Activated CD8-positive, alpha-beta T cell treated with anti-CD3 and anti-CD28 coated beads, Interleukin-2, amount 10 ng/mL, durations not matched to agents 7 days and 5 days (primary cell): Measurements from ENCODE around the gene RAD51B. TPM values are rescaled to one million over a fixed set of nuclear protein-coding genes. Genes with fewer than 3 reads are reported as not detected.

Source experiments
- ATAC-seq: fragments of 150-1000 bp; cut with Tn5 transposase; one replicate; pipeline ENCODE4 v1.10.0; 2021; ENCODE audit warnings: moderate library complexity
- CTCF ChIA-PET: fragments of 350-600 bp; sonication (Branson Sonifier 250); formaldehyde crosslinking; loops from one replicate; lab custom pipeline; 2021; ENCODE audit warnings: antibody characterized with exemption; lab: Charles Lee
- POLR2A ChIA-PET: fragments of 350-600 bp; sonication (Branson Sonifier 250); formaldehyde crosslinking; loops from one replicate; lab custom pipeline; 2021; ENCODE audit warnings: antibody characterized with exemption; lab: Charles Lee
- DNase-seq: peaks from one replicate; pipeline ENCODE4 v3.0.0-alpha.2; 2020
- H3K27ac Mint-ChIP-seq: one replicate; pipeline ENCODE4 v1.8.0; 2021; ENCODE audit warnings: mild to moderate bottlenecking, mixed read lengths
- H3K27me3 Mint-ChIP-seq: one replicate; pipeline ENCODE4 v1.8.0; 2021; ENCODE audit warnings: low read depth, mixed read lengths
- H3K36me3 Mint-ChIP-seq: one replicate; pipeline ENCODE4 v1.8.0; 2021; ENCODE audit warnings: low read depth, mixed read lengths
- H3K4me1 Mint-ChIP-seq: one replicate; pipeline ENCODE4 v1.8.0; 2021; ENCODE audit warnings: low read depth, mixed read lengths
- H3K4me3 Mint-ChIP-seq: one replicate; pipeline ENCODE4 v1.8.0; 2021; ENCODE audit warnings: mild to moderate bottlenecking, mixed read lengths
- H3K9me3 Mint-ChIP-seq: one replicate; pipeline ENCODE4 v1.8.0; 2022; ENCODE audit warnings: mixed read lengths; ENCODE audit not compliant: insufficient read depth
- total RNA-seq, 2 experiments: library from RNA; stranded (reverse); gene quantifications; one replicate each; pipeline ENCODE4 v1.2.3, GENCODE V29; 2021

The RAD51B gene
- total RNA-seq, 2 experiments from 2014 or later: 34.1 to 38.8 TPM

DNA sequence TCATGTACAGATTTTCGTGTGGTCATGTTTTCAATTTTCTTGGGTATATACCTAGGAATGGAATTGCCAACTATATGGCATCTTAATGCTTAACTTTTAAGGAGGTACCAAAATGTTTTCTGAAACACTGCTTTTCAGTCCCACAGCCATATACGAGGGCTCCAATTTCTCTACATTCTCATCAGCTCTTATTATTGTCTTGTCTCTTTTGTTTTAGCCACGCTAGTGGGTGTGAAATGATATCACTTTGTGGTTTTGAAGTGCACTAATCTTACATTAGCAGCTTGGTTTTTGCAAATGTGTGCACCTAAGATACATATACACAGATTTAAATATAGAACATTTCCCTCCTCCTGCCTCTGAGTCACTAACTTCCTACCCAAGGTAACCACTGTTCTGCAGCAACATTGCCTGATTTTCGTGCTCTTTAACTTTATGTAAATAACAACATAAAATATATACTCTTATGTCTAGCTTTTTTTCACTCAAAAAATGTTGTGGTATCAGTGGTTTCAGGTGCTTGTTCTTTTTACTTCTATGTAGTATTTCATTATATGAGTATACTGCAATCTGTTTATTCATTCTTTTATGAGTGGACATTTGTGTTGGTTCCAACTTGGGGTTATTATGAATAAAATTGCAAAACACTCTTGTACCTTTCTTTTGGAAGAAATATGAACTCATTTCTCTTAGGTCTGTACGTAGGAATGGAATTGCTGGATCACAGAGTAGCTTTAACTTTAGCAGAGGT lies 900.2 kb downstream of the RAD51B start:
- peaks cover 8% of the 10 kb centered on the region for H3K27me3 Mint-ChIP-seq
- peak; percentile 36 for DNase-seq
- peaks cover 7% of the 10 kb centered on the region for H3K36me3 Mint-ChIP-seq
- H3K27ac Mint-ChIP-seq: peak overlapping the region; percentile 47
- POLR2A ChIA-PET: interaction anchor here (0.5 to 1.4 kb wide), 5 partner anchors 8 to 96 kb away, joined by 3 to 4 read pairs (median 3); no protein-coding TSS in a partner anchor
- peaks cover 3% of the 10 kb centered on the region for H3K9me3 Mint-ChIP-seq
- no peak overlapping the region for H3K4me3 Mint-ChIP-seq
- H3K4me1 Mint-ChIP-seq: peaks cover 32% of the 10 kb centered on the region
- CTCF ChIA-PET: interaction anchor here (0.6 to 3.9 kb wide), 11 partner anchors 9 to 97 kb away, joined by 3 to 25 read pairs (median 5); no protein-coding TSS in a partner anchor
- ATAC-seq: peak; percentile 84

DNA sequence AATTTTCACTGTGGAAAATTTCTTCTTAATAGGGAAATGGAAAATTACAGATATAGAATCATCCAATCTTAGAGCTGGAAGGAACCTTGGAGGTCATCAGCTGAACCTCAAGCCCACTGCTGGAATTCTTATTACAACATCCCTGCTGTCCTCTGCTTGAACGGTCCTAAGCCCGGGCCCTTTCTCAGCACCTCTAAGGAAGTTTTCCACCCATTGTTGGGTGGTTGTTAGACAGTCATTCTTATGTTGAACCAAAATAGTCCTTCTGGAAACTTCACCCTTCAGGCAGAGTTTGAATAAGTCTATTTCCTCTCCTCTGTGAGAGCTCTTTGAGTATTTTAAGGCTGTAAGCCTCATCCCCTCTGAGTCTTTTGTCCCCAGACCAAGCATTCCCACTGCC lies 902.6 kb downstream of the RAD51B start:
- ChIA-PET POLR2A (no interaction called here), CTCF (no interaction called here)
- peaks cover 7% of the 10 kb centered on the region for H3K36me3 Mint-ChIP-seq
- no peak for DNase-seq
- no peak for ATAC-seq
- H3K4me1 Mint-ChIP-seq: peaks cover 23% of the 10 kb centered on the region
- no peak overlapping the region for H3K27ac Mint-ChIP-seq
- peaks cover 8% of the 10 kb centered on the region for H3K27me3 Mint-ChIP-seq
- H3K9me3 Mint-ChIP-seq: peaks cover 3% of the 10 kb centered on the region
- no peak overlapping the region for H3K4me3 Mint-ChIP-seq

DNA sequence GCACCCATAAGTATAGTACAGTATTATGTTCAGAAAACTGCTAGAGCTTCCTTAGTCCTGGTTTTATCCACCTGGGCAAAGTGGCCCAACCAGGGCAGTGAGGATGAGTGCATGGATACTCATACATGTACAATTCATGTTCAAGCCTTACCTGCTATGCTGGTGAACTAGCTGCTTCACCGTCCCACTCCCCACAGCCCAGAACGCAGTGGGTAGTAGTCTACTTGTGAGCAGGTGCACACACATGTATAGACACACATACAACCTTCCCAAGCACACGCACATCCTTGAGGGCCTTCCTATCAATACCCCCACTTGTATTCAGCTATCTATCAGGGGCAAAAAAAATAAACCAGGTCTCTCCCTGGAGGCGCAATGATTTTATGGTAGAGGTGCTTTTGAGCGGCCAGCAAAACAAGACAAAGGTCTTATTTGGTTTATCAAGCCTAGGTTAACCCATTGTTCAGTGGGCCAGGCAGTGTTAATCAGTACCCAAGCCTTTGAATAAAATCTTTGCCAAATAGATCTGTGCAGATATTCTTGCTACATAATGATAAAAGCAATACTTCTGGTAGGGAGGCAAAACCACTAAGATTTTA lies 903.5 kb downstream of the RAD51B start:
- no peak overlapping the region for H3K4me3 Mint-ChIP-seq
- peaks cover 3% of the 10 kb centered on the region for H3K9me3 Mint-ChIP-seq
- peaks cover 20% of the 10 kb centered on the region for H3K4me1 Mint-ChIP-seq
- peaks cover 7% of the 10 kb centered on the region for H3K36me3 Mint-ChIP-seq
- ATAC-seq: no peak
- CTCF ChIA-PET: interaction anchor here (1.2 kb wide), 1 partner anchor 66 kb away, joined by 3 read pairs; no protein-coding TSS in a partner anchor
- no peak overlapping the region for H3K27ac Mint-ChIP-seq
- no peak for DNase-seq
- POLR2A ChIA-PET: no interaction called here
- H3K27me3 Mint-ChIP-seq: peaks cover 8% of the 10 kb centered on the region

DNA sequence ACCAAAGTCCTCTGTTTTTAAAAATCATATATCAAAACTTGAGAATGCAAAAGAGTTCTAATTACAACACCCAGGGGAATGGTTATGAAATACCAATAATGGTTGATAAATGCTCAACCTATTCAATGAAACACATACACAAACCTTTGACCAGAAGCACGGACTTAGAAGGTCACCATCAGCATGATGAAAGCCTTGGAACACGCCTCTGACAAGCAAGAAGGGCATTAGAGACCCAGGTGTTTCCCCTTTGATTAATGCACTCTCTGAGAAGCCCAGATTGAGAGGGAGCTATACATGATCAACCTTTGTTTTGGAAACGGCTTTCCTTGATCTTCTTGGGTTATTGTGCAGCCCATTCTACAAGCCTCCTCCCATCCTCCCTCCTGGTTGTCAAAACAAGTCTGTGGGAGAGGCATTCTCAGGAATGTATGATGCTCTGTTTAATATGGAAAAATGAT lies 904.3 kb downstream of the RAD51B start:
- no peak overlapping the region for H3K4me3 Mint-ChIP-seq
- ATAC-seq (no peak), DNase-seq (no peak)
- H3K36me3 Mint-ChIP-seq: peaks cover 7% of the 10 kb centered on the region
- H3K4me1 Mint-ChIP-seq: peaks cover 22% of the 10 kb centered on the region
- H3K9me3 Mint-ChIP-seq: peaks cover 3% of the 10 kb centered on the region
- CTCF ChIA-PET: interaction anchor here (1.2 kb wide), 1 partner anchor 66 kb away, joined by 3 read pairs; no protein-coding TSS in a partner anchor
- POLR2A ChIA-PET: no interaction called here
- H3K27ac Mint-ChIP-seq: no peak overlapping the region
- peaks cover 10% of the 10 kb centered on the region for H3K27me3 Mint-ChIP-seq

DNA sequence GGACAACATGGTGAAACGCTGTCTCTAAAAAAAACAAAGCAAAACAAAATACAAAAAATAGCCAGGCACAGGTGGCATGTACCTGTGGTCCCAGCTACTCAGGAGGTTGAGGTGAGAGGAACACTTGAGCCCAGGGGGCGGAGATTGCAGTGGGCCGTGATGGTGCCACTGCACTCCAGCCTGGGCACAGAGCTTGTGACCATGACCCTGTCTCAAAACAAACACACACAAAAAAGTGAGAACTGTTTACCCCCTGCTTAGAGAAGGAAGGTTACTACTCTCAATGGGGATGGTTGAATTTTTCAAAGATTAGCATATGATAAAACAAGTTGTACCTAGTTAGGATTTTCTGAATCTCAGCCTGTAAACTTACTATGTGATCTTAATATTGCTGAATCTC lies 905.3 kb downstream of the RAD51B start:
- POLR2A ChIA-PET: no interaction called here
- DNase-seq (no peak), ATAC-seq (no peak)
- Mint-ChIP-seq H3K4me3 (no peak overlapping the region), H3K4me1 (peaks cover 15% of the 10 kb centered on the region), H3K27me3 (peaks cover 10% of the 10 kb centered on the region), H3K9me3 (no peaks in the 10 kb centered on the region), H3K36me3 (peaks cover 4% of the 10 kb centered on the region), H3K27ac (no peak overlapping the region)
- CTCF ChIA-PET: no interaction called here

DNA sequence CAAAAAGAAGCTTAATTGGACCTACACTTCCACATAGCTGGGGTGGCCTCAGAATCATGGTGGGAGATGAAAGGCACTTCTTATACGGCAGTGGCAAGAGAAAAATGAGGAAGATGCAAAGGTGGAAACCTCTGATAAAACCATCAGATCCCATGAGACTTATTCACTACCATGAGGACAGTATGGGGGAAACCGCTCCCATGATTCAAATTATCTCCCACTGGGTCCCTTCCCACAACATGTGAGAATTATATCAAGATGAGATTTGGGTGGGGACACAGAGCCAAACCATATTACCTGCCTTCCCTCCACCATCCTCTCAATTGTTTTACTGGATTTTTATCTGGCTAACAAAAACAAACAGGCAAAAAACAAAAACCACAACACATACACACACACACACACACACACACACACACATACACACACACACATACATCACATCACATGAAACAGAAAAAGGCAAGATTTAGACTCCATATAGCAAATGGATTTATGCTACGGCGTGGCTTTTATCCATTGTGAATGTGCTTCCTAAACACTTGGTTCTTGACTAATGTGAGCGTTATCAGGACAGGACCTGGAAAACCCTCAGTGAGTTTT lies 906.6 kb downstream of the RAD51B start:
- no peak for ATAC-seq
- ChIA-PET CTCF (no interaction called here), POLR2A (no interaction called here)
- Mint-ChIP-seq H3K36me3 (no peaks in the 10 kb centered on the region), H3K27me3 (peaks cover 10% of the 10 kb centered on the region), H3K4me1 (peaks cover 5% of the 10 kb centered on the region), H3K4me3 (no peak overlapping the region), H3K9me3 (no peaks in the 10 kb centered on the region), H3K27ac (no peak overlapping the region)
- no peak for DNase-seq

DNA sequence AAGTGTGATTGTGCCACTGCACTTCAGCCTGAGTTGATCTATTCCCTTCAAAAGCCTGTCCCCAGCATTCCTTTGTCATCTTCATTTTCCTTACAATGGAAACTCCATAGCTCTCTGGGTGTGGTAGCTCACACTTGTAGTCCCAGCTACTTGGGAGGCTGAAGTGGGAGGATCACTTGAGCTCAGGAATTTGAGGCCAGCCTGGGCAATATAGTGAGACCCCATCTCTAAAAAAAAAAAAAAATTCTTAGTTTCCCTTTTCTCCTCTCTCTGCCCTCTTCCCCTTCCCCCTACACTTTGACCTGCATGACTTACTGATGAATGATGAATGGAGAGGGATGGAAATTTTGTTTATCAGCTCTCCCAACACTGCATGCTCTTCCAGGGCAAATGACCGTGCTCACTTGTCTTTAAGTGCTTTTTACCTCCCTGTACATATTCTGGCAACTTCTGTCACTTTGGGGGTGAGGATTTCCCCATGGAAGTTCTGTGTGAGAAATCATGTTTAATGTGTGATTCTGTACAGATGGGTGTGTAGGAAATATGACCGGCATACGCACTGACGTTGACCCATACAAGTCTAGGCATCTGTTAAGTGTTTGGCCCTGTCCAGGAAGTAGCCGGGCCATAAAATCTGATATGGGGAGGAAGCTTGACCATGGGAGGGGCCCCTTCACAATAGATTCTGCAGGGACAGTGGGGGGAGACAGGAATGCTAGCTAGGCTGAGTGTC lies 907.9 kb downstream of the RAD51B start:
- no peak overlapping the region for H3K4me3 Mint-ChIP-seq
- H3K4me1 Mint-ChIP-seq: peaks cover 11% of the 10 kb centered on the region
- ChIA-PET CTCF (interaction anchor here (1.1 to 1.7 kb wide), 2 partner anchors 8 to 62 kb away, joined by 4 to 8 read pairs; no protein-coding TSS in a partner anchor), POLR2A (interaction anchor here (0.7 kb wide), 1 partner anchor 52 kb away, joined by 3 read pairs; no protein-coding TSS in a partner anchor)
- no peaks in the 10 kb centered on the region for H3K36me3 Mint-ChIP-seq
- ATAC-seq (no peak), DNase-seq (no peak)
- peaks cover 5% of the 10 kb centered on the region for H3K27me3 Mint-ChIP-seq
- no peak overlapping the region for H3K27ac Mint-ChIP-seq
- no peaks in the 10 kb centered on the region for H3K9me3 Mint-ChIP-seq

DNA sequence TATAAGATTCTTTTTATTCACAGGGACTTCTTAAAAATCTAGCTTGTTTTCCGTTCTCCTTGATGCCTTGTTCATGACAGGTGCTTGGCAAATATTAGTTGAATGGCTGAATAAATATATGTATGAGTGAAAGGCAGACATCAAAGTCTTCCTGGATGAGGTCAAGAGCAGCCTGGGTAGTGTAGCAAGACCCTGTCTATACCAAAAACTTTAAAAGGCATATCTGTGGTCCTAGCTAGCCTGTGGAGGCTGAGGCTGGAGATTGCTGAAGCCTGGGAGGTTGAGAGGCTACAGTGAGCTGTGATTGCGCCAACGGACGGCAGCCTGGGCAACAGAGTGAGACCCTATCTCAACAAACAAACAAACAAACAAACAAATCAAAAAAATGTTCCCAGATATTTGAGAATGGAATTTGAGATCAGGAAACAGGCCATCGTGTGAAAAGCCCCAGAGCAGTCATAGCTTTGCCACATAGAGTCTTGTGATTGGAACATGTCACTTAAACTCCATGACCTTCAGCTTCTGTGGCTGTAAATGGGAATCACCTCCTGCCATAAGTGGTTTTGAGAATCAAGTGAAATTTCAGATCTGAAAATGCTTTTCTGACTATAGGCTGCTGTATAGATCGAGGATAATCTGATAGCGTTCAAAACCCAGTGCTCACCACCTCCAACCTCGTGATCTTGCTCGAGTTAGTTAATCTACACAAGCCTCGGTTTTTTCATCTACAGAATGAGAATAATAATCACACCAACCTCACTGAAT lies 908.9 kb downstream of the RAD51B start:
- H3K4me3 Mint-ChIP-seq: no peak overlapping the region
- no peak for DNase-seq
- H3K27me3 Mint-ChIP-seq: peaks cover 2% of the 10 kb centered on the region
- ATAC-seq: no peak
- H3K4me1 Mint-ChIP-seq: peaks cover 18% of the 10 kb centered on the region
- CTCF ChIA-PET: interaction anchor here (1.1 to 1.7 kb wide), 2 partner anchors 9 to 61 kb away, joined by 4 to 8 read pairs; no protein-coding TSS in a partner anchor
- H3K27ac Mint-ChIP-seq: no peak overlapping the region
- POLR2A ChIA-PET: no interaction called here
- no peaks in the 10 kb centered on the region for H3K36me3 Mint-ChIP-seq
- H3K9me3 Mint-ChIP-seq: no peaks in the 10 kb centered on the region

DNA sequence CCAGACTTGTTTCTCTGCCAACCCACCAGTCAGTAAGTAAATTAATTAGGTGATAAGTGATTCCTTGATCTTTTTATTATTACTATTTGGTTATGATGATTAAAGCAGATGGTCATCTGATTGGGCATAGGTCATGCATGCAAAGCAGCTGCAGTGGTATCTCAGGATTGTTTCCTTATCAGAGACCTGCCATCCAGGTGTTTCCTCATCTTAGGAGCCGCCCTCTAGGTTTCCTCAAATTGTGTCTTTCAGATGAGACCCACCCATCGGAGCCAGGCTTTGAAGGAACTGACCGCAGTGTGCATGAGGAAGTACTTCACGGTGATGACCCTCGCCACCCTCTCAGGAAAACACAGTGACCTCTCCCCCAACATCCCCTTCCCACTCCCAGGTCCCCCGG lies 910.0 kb downstream of the RAD51B start:
- ChIA-PET POLR2A (no interaction called here), CTCF (no interaction called here)
- no peak for DNase-seq
- Mint-ChIP-seq H3K27ac (no peak overlapping the region), H3K4me3 (no peak overlapping the region), H3K4me1 (peaks cover 28% of the 10 kb centered on the region), H3K36me3 (no peaks in the 10 kb centered on the region), H3K9me3 (no peaks in the 10 kb centered on the region), H3K27me3 (peaks cover 2% of the 10 kb centered on the region)
- ATAC-seq: no peak

DNA sequence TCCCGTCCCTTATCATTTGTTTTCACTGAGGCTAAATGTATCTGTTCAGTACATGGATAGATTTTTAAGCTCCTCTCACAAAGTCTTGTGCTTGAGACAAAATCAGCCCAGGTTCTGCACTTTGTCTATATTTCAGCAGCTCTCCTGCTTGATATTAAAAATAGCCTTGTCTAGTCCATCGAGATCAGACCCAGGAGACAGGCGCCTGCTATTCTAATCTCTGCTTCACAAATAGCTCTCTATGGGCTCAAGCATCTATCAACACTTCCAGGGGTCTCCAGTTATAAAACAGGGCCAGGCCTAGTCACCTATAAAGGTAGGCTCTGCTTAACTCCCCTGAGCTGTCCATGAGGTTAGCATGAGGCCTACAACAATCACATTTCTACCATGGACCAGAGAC lies 910.8 kb downstream of the RAD51B start:
- Mint-ChIP-seq H3K4me1 (peaks cover 36% of the 10 kb centered on the region), H3K36me3 (no peaks in the 10 kb centered on the region), H3K27me3 (peaks cover 2% of the 10 kb centered on the region), H3K9me3 (no peaks in the 10 kb centered on the region), H3K4me3 (no peak overlapping the region), H3K27ac (no peak overlapping the region)
- ATAC-seq: no peak
- ChIA-PET POLR2A (interaction anchor here (1.3 kb wide), 1 partner anchor 49 kb away, joined by 5 read pairs; no protein-coding TSS in a partner anchor), CTCF (interaction anchor here (1.1 to 1.9 kb wide), 2 partner anchors 14 to 59 kb away, joined by 6 read pairs; no protein-coding TSS in a partner anchor)
- DNase-seq: no peak
